H9 (cell line): Measurements from ENCODE around the gene MICA. TPM values are rescaled to one million over a fixed set of nuclear protein-coding genes. Genes with fewer than 3 reads are reported as not detected.

Source experiments
- DNase-seq: peaks from one replicate; pipeline ENCODE4 v3.0.0-alpha.2; 2017
- H2AFZ ChIP-seq: one replicate; pipeline ENCODE4 v1.6.1; 2013; ENCODE audit warnings: mild to moderate bottlenecking, low read length, control low read depth, moderate library complexity
- H2AK5ac ChIP-seq: 2 replicates; pipeline ENCODE4 v1.6.1; 2013; ENCODE audit warnings: low read length, control low read depth, mixed read lengths; ENCODE audit not compliant: insufficient read length
- H2BK120ac ChIP-seq: one replicate; pipeline ENCODE4 v1.6.1; 2013; ENCODE audit warnings: low read depth, mild to moderate bottlenecking, low read length, control low read depth, inconsistent platforms; ENCODE audit not compliant: poor library complexity, severe bottlenecking
- H2BK12ac ChIP-seq: 2 replicates; pipeline ENCODE4 v1.6.1; 2013; ENCODE audit warnings: low read length, control low read depth, mixed read lengths, low read depth; ENCODE audit not compliant: insufficient read length
- H2BK15ac ChIP-seq: 2 replicates; pipeline ENCODE4 v1.6.1; 2013; ENCODE audit warnings: low read depth, low read length, control low read depth
- H2BK20ac ChIP-seq: one replicate; pipeline ENCODE4 v1.6.1; 2013; ENCODE audit warnings: low read depth, mild to moderate bottlenecking, low read length, control low read depth, inconsistent platforms; ENCODE audit not compliant: poor library complexity, severe bottlenecking
- H2BK5ac ChIP-seq: 2 replicates; pipeline ENCODE4 v1.6.1; 2013; ENCODE audit warnings: low read length, control low read depth, mixed read lengths; ENCODE audit not compliant: insufficient read length
- H3K14ac ChIP-seq: 2 replicates; pipeline ENCODE4 v1.6.1; 2013; ENCODE audit warnings: low read length, control low read depth; ENCODE audit not compliant: insufficient read depth
- H3K18ac ChIP-seq: 2 replicates; pipeline ENCODE4 v1.6.1; 2013; ENCODE audit warnings: low read depth, mild to moderate bottlenecking, mixed read lengths, low read length, control low read depth; ENCODE audit not compliant: insufficient read length
- H3K23ac ChIP-seq: 2 replicates; pipeline ENCODE4 v1.6.1; 2013; ENCODE audit warnings: low read length, control low read depth, mixed read lengths, low read depth; ENCODE audit not compliant: insufficient read length
- H3K23me2 ChIP-seq: 2 replicates; pipeline ENCODE4 v1.6.1; 2013; ENCODE audit warnings: low read depth, mild to moderate bottlenecking, mixed read lengths, low read length, control low read depth; ENCODE audit not compliant: insufficient read length, poor library complexity, severe bottlenecking
- H3K27ac ChIP-seq: 2 replicates; pipeline ENCODE4 v1.5.1; 2013; ENCODE audit warnings: low read length, control low read depth, mixed read lengths, low read depth; ENCODE audit not compliant: insufficient read length
- H3K27me3 ChIP-seq: 2 replicates; pipeline ENCODE4 v1.6.1; 2013; ENCODE audit warnings: low read length, control low read depth, inconsistent platforms; ENCODE audit not compliant: insufficient read depth
- H3K4ac ChIP-seq: 2 replicates; pipeline ENCODE4 v1.6.1; 2013; ENCODE audit warnings: low read depth, mild to moderate bottlenecking, control low read depth, inconsistent platforms, low read length, moderate library complexity
- H3K4me1 ChIP-seq: 2 replicates; pipeline ENCODE4 v1.6.1; 2013; ENCODE audit warnings: low read length, control low read depth, inconsistent platforms; ENCODE audit not compliant: insufficient read depth
- H3K4me2 ChIP-seq: 2 replicates; pipeline ENCODE4 v1.6.1; 2013; ENCODE audit warnings: low read length, control low read depth, mixed read lengths; ENCODE audit not compliant: insufficient read length, insufficient read depth
- H3K56ac ChIP-seq: 2 replicates; pipeline ENCODE4 v1.6.1; 2013; ENCODE audit warnings: low read depth, mild to moderate bottlenecking, mixed read lengths, low read length, control low read depth; ENCODE audit not compliant: insufficient read length
- H3K79me1 ChIP-seq: 2 replicates; pipeline ENCODE4 v1.6.1; 2013; ENCODE audit warnings: low read depth, mild to moderate bottlenecking, moderate library complexity, low read length, control low read depth, inconsistent platforms; ENCODE audit not compliant: insufficient read depth, poor library complexity, severe bottlenecking
- H3K79me2 ChIP-seq: 2 replicates; pipeline ENCODE4 v1.6.1; 2013; ENCODE audit warnings: low read length, control low read depth, inconsistent platforms; ENCODE audit not compliant: insufficient read depth
- H3K9ac ChIP-seq: 2 replicates; pipeline ENCODE4 v1.6.1; 2013; ENCODE audit warnings: low read length, control low read depth, mixed read lengths; ENCODE audit not compliant: insufficient read length; ENCODE audit errors: extremely low read depth
- H3K9me3 ChIP-seq: one replicate; pipeline ENCODE4 v1.6.1; 2013; ENCODE audit warnings: low read depth, low read length, inconsistent platforms; ENCODE audit not compliant: control insufficient read depth
- H3T11ph ChIP-seq: one replicate; pipeline ENCODE4 v1.6.1; 2013; ENCODE audit warnings: mild to moderate bottlenecking, low read length, control low read depth, inconsistent platforms
- H4K20me1 ChIP-seq: one replicate; pipeline ENCODE4 v1.6.1; 2013; ENCODE audit not compliant: control insufficient read depth, insufficient read length, insufficient read depth
- H4K5ac ChIP-seq: 2 replicates; pipeline ENCODE4 v1.6.1; 2013; ENCODE audit warnings: low read depth, mild to moderate bottlenecking, mixed read lengths, low read length, control low read depth; ENCODE audit not compliant: insufficient read length
- H4K8ac ChIP-seq: replicated peaks from 2 replicates; pipeline ENCODE4 v1.6.1; 2013; ENCODE audit warnings: low read length, control low read depth, mixed read lengths, low read depth; ENCODE audit not compliant: insufficient read length
- H4K91ac ChIP-seq: 2 replicates; pipeline ENCODE4 v1.6.1; 2013; ENCODE audit warnings: low read depth, mild to moderate bottlenecking, moderate library complexity, mixed read lengths, low read length, control low read depth; ENCODE audit not compliant: insufficient read length
- H3K27ac Mint-ChIP-seq, 3 experiments: 2 replicates in 2 of 3; 3 replicates in 1 of 3; pipeline ENCODE4 v1.8.0; 2020 to 2021; ENCODE audit warnings: mixed read lengths in 3 of 3, mild to moderate bottlenecking in 1 of 3, moderate library complexity in 1 of 3
- H3K27me3 Mint-ChIP-seq: 2 replicates; pipeline ENCODE4 v1.8.0; 2021; ENCODE audit warnings: low read depth, mild to moderate bottlenecking, moderate library complexity, mixed read lengths
- H3K36me3 Mint-ChIP-seq, 3 experiments: 2 replicates in 2 of 3; 3 replicates in 1 of 3; pipeline ENCODE4 v1.8.0; 2020 to 2021; ENCODE audit warnings: low read depth in 3 of 3, mixed read lengths in 3 of 3; ENCODE audit not compliant: insufficient read depth in 1 of 3
- H3K4me1 Mint-ChIP-seq, 2 experiments: 2 replicates each; pipeline ENCODE4 v1.8.0; 2020; ENCODE audit warnings: mixed read lengths in 2 of 2
- H3K4me3 Mint-ChIP-seq, 2 experiments: 2 replicates in 1 of 2; 3 replicates in 1 of 2; pipeline ENCODE4 v1.8.0; 2020 to 2021; ENCODE audit warnings: mild to moderate bottlenecking in 2 of 2, mixed read lengths in 2 of 2, moderate library complexity in 1 of 2
- H3K9me3 Mint-ChIP-seq, 2 experiments: 2 replicates in 1 of 2; 3 replicates in 1 of 2; pipeline ENCODE4 v1.8.0; 2020; ENCODE audit warnings: mild to moderate bottlenecking in 2 of 2, mixed read lengths in 2 of 2, moderate library complexity in 1 of 2
- WGBS: extraction: QIAGEN DNeasy Blood & Tissue Kit; methylation state at CpG from one replicate; pipeline ENCODE4 v1.1.7; 2013; ENCODE audit warnings: missing lambda C conversion rate, low lambda C conversion rate, mixed read lengths; ENCODE audit not compliant: insufficient read length; ENCODE audit errors: extremely low coverage; 5-methylcytosine and 5-hydroxymethylcytosine counted together
- total RNA-seq: library from RNA; stranded (reverse); gene quantifications from 2 replicates; pipeline ENCODE4 v1.2.1, GENCODE V29; 2021
- TF ChIP-seq, protein P1 (sequence below): fragments of 200-600 bp; sonication (generic); conservative IDR thresholded peaks from 3 replicates; pipeline ENCODE4 v1.8.0; 2021; ENCODE audit warnings: antibody characterized with exemption, mild to moderate bottlenecking

Gene MICA
- total RNA-seq, 1 experiment from 2014 or later = 8.5 TPM

DNA sequence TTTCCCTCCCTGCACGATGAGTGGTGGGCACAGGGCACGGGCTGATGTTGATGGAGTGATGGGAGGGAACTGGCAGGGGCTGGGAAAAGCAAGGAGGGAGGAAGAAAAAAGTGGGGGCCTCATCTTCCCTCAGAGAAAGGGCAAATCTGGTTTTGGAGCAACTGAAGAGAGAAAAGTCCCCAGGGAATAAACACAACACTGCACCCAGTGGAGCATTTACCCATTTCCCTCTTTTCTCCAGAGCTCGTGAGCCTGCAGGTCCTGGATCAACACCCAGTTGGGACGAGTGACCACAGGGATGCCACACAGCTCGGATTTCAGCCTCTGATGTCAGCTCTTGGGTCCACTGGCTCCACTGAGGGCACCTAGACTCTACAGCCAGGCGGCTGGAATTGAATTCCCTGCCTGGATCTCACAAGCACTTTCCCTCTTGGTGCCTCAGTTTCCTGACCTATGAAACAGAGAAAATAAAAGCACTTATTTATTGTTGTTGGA, 11.4 kb downstream of the MICA start:
- Histone ChIP-seq H3K27ac (no peak overlapping the region), H3K4me2 (no peak overlapping the region), H3K79me2 (peaks cover 2% of the 10 kb centered on the region; the same call in 1 of the 2 replicates), H4K5ac (no peak overlapping the region), H4K91ac (no peak overlapping the region), H3K79me1 (peaks cover 10% of the 10 kb centered on the region), H3K27me3 (no peaks in the 10 kb centered on the region), H3K23ac (no peak overlapping the region), H2BK12ac (no peak overlapping the region), H4K8ac (no peak overlapping the region), H3K9ac (no peak overlapping the region), H4K20me1 (no peaks in the 10 kb centered on the region), H2AK5ac (no peak overlapping the region), H2BK120ac (no peak overlapping the region), H2BK5ac (no peak overlapping the region), H3K4me1 (no peaks in the 10 kb centered on the region), H2AFZ (no peak overlapping the region), H3K14ac (no peak overlapping the region), H2BK20ac (no peak overlapping the region), H2BK15ac (no peak overlapping the region), H3K9me3 (no peaks in the 10 kb centered on the region), H3K23me2 (no peaks in the 10 kb centered on the region), H3K18ac (no peak overlapping the region), H3T11ph (no peak overlapping the region), H3K4ac (no peak overlapping the region), H3K56ac (no peak overlapping the region)
- Mint-ChIP-seq H3K4me3 (no peak overlapping the region), H3K36me3 (peaks cover 29 to 49% (median 45%) of the 10 kb centered on the region in 3 experiments), H3K9me3 (no peaks in the 10 kb centered on the region; a peak in 1 of 5 replicates), H3K27me3 (no peaks in the 10 kb centered on the region), H3K4me1 (0 out of 4 replicates have a peak, but pooled peaks cover 2 to 3% of the 10 kb centered on the region in 2 experiments), H3K27ac (no peak overlapping the region)
- no peak for DNase-seq
- WGBS = no CpG with 5 or more reads among the region's 6 CpGs
- TF ChIP-seq, protein P1, sequence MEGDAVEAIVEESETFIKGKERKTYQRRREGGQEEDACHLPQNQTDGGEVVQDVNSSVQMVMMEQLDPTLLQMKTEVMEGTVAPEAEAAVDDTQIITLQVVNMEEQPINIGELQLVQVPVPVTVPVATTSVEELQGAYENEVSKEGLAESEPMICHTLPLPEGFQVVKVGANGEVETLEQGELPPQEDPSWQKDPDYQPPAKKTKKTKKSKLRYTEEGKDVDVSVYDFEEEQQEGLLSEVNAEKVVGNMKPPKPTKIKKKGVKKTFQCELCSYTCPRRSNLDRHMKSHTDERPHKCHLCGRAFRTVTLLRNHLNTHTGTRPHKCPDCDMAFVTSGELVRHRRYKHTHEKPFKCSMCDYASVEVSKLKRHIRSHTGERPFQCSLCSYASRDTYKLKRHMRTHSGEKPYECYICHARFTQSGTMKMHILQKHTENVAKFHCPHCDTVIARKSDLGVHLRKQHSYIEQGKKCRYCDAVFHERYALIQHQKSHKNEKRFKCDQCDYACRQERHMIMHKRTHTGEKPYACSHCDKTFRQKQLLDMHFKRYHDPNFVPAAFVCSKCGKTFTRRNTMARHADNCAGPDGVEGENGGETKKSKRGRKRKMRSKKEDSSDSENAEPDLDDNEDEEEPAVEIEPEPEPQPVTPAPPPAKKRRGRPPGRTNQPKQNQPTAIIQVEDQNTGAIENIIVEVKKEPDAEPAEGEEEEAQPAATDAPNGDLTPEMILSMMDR = no peak
